GM23338 (cell line): Measurements from ENCODE around the gene GRM8. TPM values are rescaled to one million over a fixed set of nuclear protein-coding genes. Genes with fewer than 3 reads are reported as not detected.

Experiments used
- ATAC-seq: fragments of 200-7000 bp; cut with Tn5 transposase; 3 replicates; pipeline ENCODE4 v1.9.1; 2020
- DNase-seq: peaks from one replicate; pipeline ENCODE4 v3.0.0-alpha.2; 2015; ENCODE audit warnings: low spot score
- H2AFZ ChIP-seq: fragments of 200-600 bp; sonication (generic); 2 replicates; pipeline ENCODE4 v1.8.0; 2016; ENCODE audit warnings: antibody characterized with exemption, mild to moderate bottlenecking, moderate library complexity
- H3F3A ChIP-seq: fragments of 200-600 bp; sonication (generic); replicated peaks from 2 replicates; pipeline ENCODE4 v1.8.0; 2017; ENCODE audit warnings: antibody characterized with exemption, mixed run types, low read depth
- H3K27ac ChIP-seq: fragments of 200-600 bp; sonication (generic); 2 replicates; pipeline ENCODE4 v1.6.1; 2016; ENCODE audit warnings: low read depth
- H3K27me3 ChIP-seq: fragments of 200-600 bp; sonication (generic); 2 replicates; pipeline ENCODE4 v1.8.0; 2016; ENCODE audit warnings: mild to moderate bottlenecking, mixed run types, moderate library complexity; ENCODE audit not compliant: insufficient read depth
- H3K36me3 ChIP-seq: fragments of 200-600 bp; sonication (generic); 2 replicates; pipeline ENCODE4 v1.8.0; 2016; ENCODE audit warnings: mild to moderate bottlenecking; ENCODE audit not compliant: insufficient read depth
- H3K4me1 ChIP-seq: fragments of 200-600 bp; sonication (generic); 2 replicates; pipeline ENCODE4 v1.8.0; 2016; ENCODE audit warnings: mild to moderate bottlenecking, moderate library complexity; ENCODE audit not compliant: insufficient read depth
- H3K4me2 ChIP-seq: fragments of 200-600 bp; sonication (generic); 2 replicates; pipeline ENCODE4 v1.7.1; 2017; ENCODE audit warnings: mixed run types
- H3K4me3 ChIP-seq: fragments of 200-600 bp; sonication (generic); 2 replicates; pipeline ENCODE4 v1.6.1; 2016; ENCODE audit warnings: mixed run types
- H3K79me2 ChIP-seq: fragments of 200-600 bp; sonication (generic); replicated peaks from 2 replicates; pipeline ENCODE4 v1.8.0; 2017; ENCODE audit warnings: mild to moderate bottlenecking; ENCODE audit not compliant: insufficient read depth
- H3K9me2 ChIP-seq: fragments of 200-600 bp; sonication (generic); 2 replicates; pipeline ENCODE4 v1.8.0; 2017; ENCODE audit not compliant: insufficient read depth
- H4K20me1 ChIP-seq: fragments of 200-600 bp; sonication (generic); replicated peaks from 2 replicates; pipeline ENCODE4 v1.8.0; 2017; ENCODE audit warnings: mild to moderate bottlenecking; ENCODE audit not compliant: insufficient read depth
- H3K27ac Mint-ChIP-seq: 2 replicates; pipeline ENCODE4 v1.8.0; 2020; ENCODE audit warnings: inconsistent platforms, mild to moderate bottlenecking, moderate library complexity, mixed read lengths
- H3K27me3 Mint-ChIP-seq: 3 replicates; pipeline ENCODE4 v1.8.0; 2022; ENCODE audit warnings: low read depth, mild to moderate bottlenecking, moderate library complexity, mixed read lengths, inconsistent platforms; ENCODE audit not compliant: insufficient read depth, poor library complexity
- H3K36me3 Mint-ChIP-seq: 3 replicates; pipeline ENCODE4 v1.8.0; 2021; ENCODE audit warnings: low read depth, mild to moderate bottlenecking, inconsistent platforms, moderate library complexity, mixed read lengths
- H3K4me1 Mint-ChIP-seq: 3 replicates; pipeline ENCODE4 v1.8.0; 2020; ENCODE audit warnings: mild to moderate bottlenecking, inconsistent platforms, mixed read lengths
- H3K4me3 Mint-ChIP-seq: 3 replicates; pipeline ENCODE4 v1.8.0; 2021; ENCODE audit warnings: moderate library complexity, mild to moderate bottlenecking, inconsistent platforms, mixed read lengths
- H3K9me3 Mint-ChIP-seq: 3 replicates; pipeline ENCODE4 v1.8.0; 2020; ENCODE audit warnings: moderate library complexity, mild to moderate bottlenecking, inconsistent platforms, mixed read lengths
- CREB1 ChIP-seq: fragments of 250-450 bp; sonication (Bioruptor Pico); IDR thresholded peaks from 2 replicates; pipeline ENCODE4 v1.5.0; 2020; ENCODE audit warnings: low read depth, mild to moderate bottlenecking, moderate library complexity
- EZH2phosphoT487 ChIP-seq: fragments of 200-600 bp; sonication (generic); IDR thresholded peaks from one replicate; pipeline ENCODE4 v1.8.1; 2018; ENCODE audit warnings: antibody characterized with exemption; ENCODE audit not compliant: unreplicated experiment
- JUNB ChIP-seq: IDR thresholded peaks from one replicate; pipeline ENCODE4 v1.6.1; 2016; ENCODE audit warnings: antibody characterized with exemption; ENCODE audit not compliant: unreplicated experiment
- NANOG ChIP-seq: IDR thresholded peaks from 2 replicates; pipeline ENCODE4 v1.6.1; 2016; ENCODE audit warnings: antibody characterized with exemption, borderline replicate concordance
- STAT1 ChIP-seq: IDR thresholded peaks from one replicate; pipeline ENCODE4 v1.6.1; 2016; ENCODE audit warnings: antibody characterized with exemption; ENCODE audit not compliant: unreplicated experiment
- ZNF114 ChIP-seq: fragments of 250-450 bp; sonication (Bioruptor Pico); IDR thresholded peaks from 2 replicates; pipeline ENCODE4 v1.5.0; 2020; ENCODE audit warnings: mild to moderate bottlenecking, moderate library complexity
- ZNF331 ChIP-seq: fragments of 250-450 bp; sonication (Bioruptor Pico); IDR thresholded peaks from 2 replicates; pipeline ENCODE4 v1.5.0; 2020; ENCODE audit warnings: low read depth, mild to moderate bottlenecking, moderate library complexity
- polyA plus RNA-seq: library from polyadenylated mRNA; unstranded; fragments of >200 nt; fragmentation: Nextera tagmentation; extraction: Ambion mirVana; gene quantifications from 2 replicates; pipeline ENCODE4 v1.2.1, GENCODE V29; 2016
- total RNA-seq: library from RNA; depleted of rRNA; stranded (reverse); fragments of >200 nt; shearing (Covaris generic); gene quantifications from 2 replicates; pipeline ENCODE4 v1.2.3, GENCODE V29; 2014
- TF ChIP-seq, protein P1 (sequence below), 2 experiments: fragments of 200-600 bp in 1 of 2; sonication (generic) in 1 of 2; conservative IDR thresholded peaks; 2 replicates each; pipeline versions ENCODE4 v1.5.1 to v1.6.1; 2016 to 2017; ENCODE audit warnings: antibody characterized with exemption in 2 of 2, low read depth in 2 of 2, mild to moderate bottlenecking in 2 of 2, moderate library complexity in 1 of 2
- TF ChIP-seq, protein P2 (sequence below): IDR thresholded peaks from 2 replicates; pipeline ENCODE4 v1.6.1; 2016; ENCODE audit warnings: antibody characterized with exemption
- TF ChIP-seq, protein P3 (sequence below): IDR thresholded peaks from one replicate; pipeline ENCODE4 v1.6.1; 2018; ENCODE audit warnings: antibody characterized with exemption; ENCODE audit not compliant: unreplicated experiment
- TF ChIP-seq, protein P4 (sequence below): fragments of 250-450 bp; sonication (Bioruptor Pico); IDR thresholded peaks from 2 replicates; pipeline ENCODE4 v1.5.0; 2020; ENCODE audit warnings: mild to moderate bottlenecking, moderate library complexity

GRM8 gene
- total and polyA plus RNA-seq, 2 experiments from 2014 or later: 1.9 to 6.6 TPM

DNA sequence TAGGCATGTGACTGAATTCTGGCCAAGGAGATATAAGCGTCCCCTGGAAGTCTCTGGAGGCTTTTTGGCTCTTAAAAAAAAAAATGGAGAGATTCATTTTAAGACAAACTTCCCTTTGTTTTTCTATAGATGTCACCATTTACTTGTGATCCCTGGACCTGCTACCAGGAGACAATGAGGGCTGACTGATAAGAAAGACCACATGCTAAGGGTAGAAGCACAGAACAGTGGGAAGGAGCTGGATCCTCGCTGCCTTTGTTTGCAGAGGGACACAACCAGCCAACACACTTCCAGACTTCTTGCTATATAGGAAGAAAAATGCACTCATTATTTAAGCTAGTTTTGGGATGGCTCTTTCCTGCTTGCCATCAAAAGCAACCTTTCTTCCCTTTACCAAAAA is 172.2 kb downstream of the GRM8 start (continued):
- TF ChIP-seq ZNF331: no peak
- no peak for TF ChIP-seq NANOG
- no peak for TF ChIP-seq EZH2phosphoT487
- TF ChIP-seq, protein P1, sequence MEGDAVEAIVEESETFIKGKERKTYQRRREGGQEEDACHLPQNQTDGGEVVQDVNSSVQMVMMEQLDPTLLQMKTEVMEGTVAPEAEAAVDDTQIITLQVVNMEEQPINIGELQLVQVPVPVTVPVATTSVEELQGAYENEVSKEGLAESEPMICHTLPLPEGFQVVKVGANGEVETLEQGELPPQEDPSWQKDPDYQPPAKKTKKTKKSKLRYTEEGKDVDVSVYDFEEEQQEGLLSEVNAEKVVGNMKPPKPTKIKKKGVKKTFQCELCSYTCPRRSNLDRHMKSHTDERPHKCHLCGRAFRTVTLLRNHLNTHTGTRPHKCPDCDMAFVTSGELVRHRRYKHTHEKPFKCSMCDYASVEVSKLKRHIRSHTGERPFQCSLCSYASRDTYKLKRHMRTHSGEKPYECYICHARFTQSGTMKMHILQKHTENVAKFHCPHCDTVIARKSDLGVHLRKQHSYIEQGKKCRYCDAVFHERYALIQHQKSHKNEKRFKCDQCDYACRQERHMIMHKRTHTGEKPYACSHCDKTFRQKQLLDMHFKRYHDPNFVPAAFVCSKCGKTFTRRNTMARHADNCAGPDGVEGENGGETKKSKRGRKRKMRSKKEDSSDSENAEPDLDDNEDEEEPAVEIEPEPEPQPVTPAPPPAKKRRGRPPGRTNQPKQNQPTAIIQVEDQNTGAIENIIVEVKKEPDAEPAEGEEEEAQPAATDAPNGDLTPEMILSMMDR (conservative IDR thresholded peaks at IDR 0.05; ENCODE audit: low read depth in 2 of 2): no peak
- TF ChIP-seq STAT1: no peak
- TF ChIP-seq, protein P2, sequence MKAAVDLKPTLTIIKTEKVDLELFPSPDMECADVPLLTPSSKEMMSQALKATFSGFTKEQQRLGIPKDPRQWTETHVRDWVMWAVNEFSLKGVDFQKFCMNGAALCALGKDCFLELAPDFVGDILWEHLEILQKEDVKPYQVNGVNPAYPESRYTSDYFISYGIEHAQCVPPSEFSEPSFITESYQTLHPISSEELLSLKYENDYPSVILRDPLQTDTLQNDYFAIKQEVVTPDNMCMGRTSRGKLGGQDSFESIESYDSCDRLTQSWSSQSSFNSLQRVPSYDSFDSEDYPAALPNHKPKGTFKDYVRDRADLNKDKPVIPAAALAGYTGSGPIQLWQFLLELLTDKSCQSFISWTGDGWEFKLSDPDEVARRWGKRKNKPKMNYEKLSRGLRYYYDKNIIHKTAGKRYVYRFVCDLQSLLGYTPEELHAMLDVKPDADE: no peak
- TF ChIP-seq, protein P3, sequence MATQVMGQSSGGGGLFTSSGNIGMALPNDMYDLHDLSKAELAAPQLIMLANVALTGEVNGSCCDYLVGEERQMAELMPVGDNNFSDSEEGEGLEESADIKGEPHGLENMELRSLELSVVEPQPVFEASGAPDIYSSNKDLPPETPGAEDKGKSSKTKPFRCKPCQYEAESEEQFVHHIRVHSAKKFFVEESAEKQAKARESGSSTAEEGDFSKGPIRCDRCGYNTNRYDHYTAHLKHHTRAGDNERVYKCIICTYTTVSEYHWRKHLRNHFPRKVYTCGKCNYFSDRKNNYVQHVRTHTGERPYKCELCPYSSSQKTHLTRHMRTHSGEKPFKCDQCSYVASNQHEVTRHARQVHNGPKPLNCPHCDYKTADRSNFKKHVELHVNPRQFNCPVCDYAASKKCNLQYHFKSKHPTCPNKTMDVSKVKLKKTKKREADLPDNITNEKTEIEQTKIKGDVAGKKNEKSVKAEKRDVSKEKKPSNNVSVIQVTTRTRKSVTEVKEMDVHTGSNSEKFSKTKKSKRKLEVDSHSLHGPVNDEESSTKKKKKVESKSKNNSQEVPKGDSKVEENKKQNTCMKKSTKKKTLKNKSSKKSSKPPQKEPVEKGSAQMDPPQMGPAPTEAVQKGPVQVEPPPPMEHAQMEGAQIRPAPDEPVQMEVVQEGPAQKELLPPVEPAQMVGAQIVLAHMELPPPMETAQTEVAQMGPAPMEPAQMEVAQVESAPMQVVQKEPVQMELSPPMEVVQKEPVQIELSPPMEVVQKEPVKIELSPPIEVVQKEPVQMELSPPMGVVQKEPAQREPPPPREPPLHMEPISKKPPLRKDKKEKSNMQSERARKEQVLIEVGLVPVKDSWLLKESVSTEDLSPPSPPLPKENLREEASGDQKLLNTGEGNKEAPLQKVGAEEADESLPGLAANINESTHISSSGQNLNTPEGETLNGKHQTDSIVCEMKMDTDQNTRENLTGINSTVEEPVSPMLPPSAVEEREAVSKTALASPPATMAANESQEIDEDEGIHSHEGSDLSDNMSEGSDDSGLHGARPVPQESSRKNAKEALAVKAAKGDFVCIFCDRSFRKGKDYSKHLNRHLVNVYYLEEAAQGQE: no peak
- TF ChIP-seq JUNB: no peak
- no peak for TF ChIP-seq CREB1 (CRISPR knock-in tag)
- TF ChIP-seq ZNF114 (CRISPR knock-in tag): no peak

DNA sequence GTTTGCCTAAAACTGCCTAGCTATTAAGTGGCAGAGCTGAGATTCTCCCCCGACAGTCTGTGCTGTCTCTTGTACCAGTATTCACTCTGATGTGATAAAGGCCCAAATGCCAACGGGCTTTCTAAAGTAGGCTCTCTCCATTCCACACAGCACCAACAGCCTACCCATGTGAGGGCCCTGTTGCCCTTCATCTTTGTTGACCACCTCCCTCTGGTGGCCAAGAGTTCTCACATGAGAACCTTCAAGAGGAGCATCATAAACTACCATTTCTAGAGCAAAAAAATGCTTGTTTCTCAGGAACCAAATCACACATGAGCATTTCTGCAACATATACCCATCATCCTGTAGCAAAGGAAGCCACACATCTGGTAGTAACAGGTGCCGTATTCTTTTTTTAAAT is 185.8 kb downstream of the GRM8 start:
- Histone ChIP-seq H4K20me1 (no peaks in the 10 kb centered on the region), H3K36me3 (no peaks in the 10 kb centered on the region), H3K4me3 (no peak overlapping the region), H3K27ac (no peak overlapping the region), H3K9me2 (no peaks in the 10 kb centered on the region), H3K4me2 (no peak overlapping the region), H2AFZ (no peak overlapping the region), H3K79me2 (no peaks in the 10 kb centered on the region), H3F3A (no peaks in the 10 kb centered on the region), H3K4me1 (no peaks in the 10 kb centered on the region), H3K27me3 (no peaks in the 10 kb centered on the region)
- Mint-ChIP-seq H3K9me3 (peaks cover 10% of the 10 kb centered on the region; the same call in 2 of the 3 replicates), H3K27ac (no peak overlapping the region), H3K4me3 (no peak overlapping the region), H3K27me3 (no peaks in the 10 kb centered on the region), H3K36me3 (no peaks in the 10 kb centered on the region; the same call in 2 of the 3 replicates), H3K4me1 (0 out of 3 replicates have a peak, but pooled peaks cover 2% of the 10 kb centered on the region)
- peak; percentile 69 for DNase-seq
- peak; percentile 85 for ATAC-seq
- TF ChIP-seq, protein P4, sequence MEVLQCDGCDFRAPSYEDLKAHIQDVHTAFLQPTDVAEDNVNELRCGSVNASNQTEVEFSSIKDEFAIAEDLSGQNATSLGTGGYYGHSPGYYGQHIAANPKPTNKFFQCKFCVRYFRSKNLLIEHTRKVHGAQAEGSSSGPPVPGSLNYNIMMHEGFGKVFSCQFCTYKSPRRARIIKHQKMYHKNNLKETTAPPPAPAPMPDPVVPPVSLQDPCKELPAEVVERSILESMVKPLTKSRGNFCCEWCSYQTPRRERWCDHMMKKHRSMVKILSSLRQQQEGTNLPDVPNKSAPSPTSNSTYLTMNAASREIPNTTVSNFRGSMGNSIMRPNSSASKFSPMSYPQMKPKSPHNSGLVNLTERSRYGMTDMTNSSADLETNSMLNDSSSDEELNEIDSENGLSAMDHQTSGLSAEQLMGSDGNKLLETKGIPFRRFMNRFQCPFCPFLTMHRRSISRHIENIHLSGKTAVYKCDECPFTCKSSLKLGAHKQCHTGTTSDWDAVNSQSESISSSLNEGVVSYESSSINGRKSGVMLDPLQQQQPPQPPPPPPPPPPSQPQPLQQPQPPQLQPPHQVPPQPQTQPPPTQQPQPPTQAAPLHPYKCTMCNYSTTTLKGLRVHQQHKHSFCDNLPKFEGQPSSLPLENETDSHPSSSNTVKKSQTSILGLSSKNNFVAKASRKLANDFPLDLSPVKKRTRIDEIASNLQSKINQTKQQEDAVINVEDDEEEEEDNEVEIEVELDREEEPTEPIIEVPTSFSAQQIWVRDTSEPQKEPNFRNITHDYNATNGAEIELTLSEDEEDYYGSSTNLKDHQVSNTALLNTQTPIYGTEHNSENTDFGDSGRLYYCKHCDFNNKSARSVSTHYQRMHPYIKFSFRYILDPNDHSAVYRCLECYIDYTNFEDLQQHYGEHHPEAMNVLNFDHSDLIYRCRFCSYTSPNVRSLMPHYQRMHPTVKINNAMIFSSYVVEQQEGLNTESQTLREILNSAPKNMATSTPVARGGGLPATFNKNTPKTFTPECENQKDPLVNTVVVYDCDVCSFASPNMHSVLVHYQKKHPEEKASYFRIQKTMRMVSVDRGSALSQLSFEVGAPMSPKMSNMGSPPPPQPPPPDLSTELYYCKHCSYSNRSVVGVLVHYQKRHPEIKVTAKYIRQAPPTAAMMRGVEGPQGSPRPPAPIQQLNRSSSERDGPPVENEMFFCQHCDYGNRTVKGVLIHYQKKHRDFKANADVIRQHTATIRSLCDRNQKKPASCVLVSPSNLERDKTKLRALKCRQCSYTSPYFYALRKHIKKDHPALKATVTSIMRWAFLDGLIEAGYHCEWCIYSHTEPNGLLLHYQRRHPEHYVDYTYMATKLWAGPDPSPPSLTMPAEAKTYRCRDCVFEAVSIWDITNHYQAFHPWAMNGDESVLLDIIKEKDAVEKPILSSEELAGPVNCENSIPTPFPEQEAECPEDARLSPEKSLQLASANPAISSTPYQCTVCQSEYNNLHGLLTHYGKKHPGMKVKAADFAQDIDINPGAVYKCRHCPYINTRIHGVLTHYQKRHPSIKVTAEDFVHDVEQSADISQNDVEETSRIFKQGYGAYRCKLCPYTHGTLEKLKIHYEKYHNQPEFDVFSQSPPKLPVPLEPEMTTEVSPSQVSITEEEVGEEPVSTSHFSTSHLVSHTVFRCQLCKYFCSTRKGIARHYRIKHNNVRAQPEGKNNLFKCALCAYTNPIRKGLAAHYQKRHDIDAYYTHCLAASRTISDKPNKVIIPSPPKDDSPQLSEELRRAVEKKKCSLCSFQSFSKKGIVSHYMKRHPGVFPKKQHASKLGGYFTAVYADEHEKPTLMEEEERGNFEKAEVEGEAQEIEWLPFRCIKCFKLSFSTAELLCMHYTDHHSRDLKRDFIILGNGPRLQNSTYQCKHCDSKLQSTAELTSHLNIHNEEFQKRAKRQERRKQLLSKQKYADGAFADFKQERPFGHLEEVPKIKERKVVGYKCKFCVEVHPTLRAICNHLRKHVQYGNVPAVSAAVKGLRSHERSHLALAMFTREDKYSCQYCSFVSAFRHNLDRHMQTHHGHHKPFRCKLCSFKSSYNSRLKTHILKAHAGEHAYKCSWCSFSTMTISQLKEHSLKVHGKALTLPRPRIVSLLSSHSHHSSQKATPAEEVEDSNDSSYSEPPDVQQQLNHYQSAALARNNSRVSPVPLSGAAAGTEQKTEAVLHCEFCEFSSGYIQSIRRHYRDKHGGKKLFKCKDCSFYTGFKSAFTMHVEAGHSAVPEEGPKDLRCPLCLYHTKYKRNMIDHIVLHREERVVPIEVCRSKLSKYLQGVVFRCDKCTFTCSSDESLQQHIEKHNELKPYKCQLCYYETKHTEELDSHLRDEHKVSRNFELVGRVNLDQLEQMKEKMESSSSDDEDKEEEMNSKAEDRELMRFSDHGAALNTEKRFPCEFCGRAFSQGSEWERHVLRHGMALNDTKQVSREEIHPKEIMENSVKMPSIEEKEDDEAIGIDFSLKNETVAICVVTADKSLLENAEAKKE (CRISPR knock-in tag): peak; percentile 62; the same call in 1 of the 2 replicates
- TF ChIP-seq, protein P1 (conservative IDR thresholded peaks at IDR 0.05; ENCODE audit: low read depth in 2 of 2): peak; percentile 61 to 76
